GM18505 (cell line): ENCODE measurements around the gene SRGAP1.
A peak's percentile ranks its signal among the peaks of the same experiment; 100 is the strongest.
"Not testable (repeated sequence)": the region's sequence is repeated elsewhere in the genome, so short reads cannot be mapped to it uniquely, and the experiment has no call there.

Experiments used
- ATAC-seq: cut with Tn5 transposase; IDR thresholded peaks from one replicate; pipeline ENCODE4 v1.9.1; 2021; ENCODE audit not compliant: unreplicated experiment
- POLR2A ChIP-seq: IDR thresholded peaks from 4 replicates; pipeline ENCODE4 v1.6.1; 2011; ENCODE audit warnings: borderline replicate concordance; ENCODE audit not compliant: insufficient read depth, insufficient read length; ENCODE audit errors: extremely low read depth

SRGAP1 gene

DNA sequence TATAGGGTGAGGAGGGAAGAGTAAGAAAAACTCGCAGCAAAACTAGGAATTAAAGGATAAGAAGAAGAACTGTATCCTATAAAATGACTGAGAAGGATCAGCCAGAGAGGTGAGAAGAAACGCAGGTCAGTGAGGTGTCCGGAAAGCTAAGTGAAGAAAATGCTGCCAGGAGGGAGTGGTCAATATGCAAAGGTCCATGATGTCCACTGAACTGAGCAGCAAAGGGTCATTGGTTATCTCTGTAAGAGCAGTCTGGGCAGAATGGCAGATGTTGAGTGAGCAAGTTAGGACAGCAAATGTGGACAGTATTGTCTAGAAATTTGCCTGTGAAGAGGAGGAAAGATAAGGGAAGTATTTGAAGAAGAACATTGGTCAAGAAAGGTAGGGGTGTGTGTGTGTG lies 155.4 kb downstream of the SRGAP1 start:
- no peak for ATAC-seq
- no peak for TF ChIP-seq POLR2A

DNA sequence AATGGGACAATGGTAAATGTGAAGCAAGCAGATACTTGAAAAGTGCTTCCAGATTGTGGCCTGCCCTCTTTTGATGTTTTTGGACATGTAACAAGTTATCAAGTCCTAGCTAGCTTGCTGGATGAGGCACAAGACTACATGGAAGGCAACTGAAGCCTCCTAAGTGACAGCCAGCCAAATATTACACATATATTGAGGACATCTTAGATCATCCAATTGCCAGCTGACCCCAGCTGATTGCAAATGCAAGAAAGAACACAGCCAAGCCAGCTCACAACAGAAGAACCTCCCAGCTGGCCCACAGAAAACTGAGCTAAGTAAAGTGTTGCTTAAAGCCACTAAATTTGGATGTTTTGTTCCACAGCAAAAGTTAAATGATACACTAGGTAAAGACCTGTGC lies 156.9 kb downstream of the SRGAP1 start:
- no peak for TF ChIP-seq POLR2A
- ATAC-seq: no peak

DNA sequence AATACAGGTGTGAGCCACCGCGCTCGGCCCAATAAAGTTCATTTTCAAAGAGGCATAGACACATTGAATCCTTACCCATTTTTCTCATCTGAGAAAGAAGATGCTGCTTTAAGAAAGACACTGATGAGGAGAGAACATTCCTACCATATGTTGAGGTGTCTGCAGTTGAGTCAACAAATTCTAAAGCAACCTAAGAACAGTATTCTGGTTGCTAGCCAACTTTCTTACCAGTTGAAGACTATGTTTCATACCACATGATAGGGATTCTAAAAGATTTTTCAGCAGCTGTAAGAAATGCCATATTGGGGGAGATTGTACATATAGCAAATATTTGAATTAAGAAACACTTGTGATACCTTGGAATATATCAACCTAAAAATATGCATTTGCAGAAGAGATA lies 160.1 kb downstream of the SRGAP1 start:
- TF ChIP-seq POLR2A: no peak
- ATAC-seq: no peak

DNA sequence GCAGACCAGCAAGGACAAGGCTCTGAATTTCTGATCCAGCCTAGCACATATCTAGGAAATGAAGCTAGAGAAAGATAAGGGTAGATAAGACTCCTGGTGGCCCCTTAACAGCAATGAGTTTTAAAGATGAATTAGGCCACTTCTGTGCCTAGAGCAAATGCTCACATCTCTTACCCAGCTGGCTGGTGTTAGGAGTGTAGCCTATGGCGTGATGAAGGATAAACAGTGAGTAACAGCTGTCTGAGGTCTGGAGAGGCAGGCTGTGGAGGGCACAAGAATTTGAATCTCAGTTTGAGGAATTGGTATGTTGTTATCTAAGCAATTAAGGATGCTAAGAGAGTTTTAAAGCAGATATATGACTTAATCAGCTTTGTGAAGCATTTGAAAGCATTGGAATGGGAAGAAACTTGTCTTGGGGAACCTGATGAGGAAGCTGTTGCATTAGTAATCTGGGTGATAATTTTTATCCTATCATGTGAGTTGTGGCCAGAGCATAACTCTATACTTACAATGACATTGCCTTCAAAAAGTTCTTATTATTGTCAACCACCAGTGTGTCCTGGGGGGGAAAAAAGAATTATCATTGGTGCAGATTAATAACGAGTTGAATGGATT lies 161.8 kb downstream of the SRGAP1 start:
- TF ChIP-seq POLR2A: no peak
- ATAC-seq: no peak

DNA sequence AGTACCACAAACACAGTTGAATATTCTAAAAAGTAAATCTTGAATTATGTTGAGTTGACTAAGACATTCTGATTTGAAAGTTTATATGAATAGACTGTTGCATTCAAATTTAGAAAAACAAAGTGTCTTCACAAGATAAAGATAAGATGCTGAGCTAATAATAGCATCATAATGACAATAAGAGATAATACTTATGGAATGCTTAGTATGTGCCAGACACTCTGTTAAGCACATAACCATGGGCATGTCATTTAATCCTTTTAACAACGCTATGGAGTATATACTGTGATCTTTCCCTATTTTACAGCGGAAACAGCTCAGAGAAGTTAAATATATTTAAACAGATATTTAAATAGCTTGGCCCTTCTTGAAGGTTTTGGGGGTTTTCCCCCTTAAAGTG lies 163.4 kb downstream of the SRGAP1 start:
- no peak for ATAC-seq
- TF ChIP-seq POLR2A: no peak

DNA sequence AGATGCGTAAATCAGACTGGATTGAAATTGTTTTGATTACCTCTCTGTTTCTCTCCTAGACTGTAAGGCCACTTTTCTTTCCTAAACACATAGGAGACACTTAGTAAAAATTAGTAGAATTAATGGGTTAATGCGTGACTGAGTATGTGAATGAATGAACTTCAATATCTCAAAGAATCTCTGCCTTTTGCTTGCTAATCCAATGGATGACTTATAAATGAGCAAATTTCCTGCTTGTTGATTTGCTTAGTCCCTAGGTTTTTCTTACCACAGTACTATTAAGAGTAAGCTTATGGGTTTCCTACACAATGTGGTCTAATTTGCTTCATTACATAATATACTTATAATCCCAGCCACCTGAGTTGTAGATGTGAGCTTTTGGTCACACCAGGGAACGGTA lies 164.1 kb downstream of the SRGAP1 start:
- no peak for TF ChIP-seq POLR2A

DNA sequence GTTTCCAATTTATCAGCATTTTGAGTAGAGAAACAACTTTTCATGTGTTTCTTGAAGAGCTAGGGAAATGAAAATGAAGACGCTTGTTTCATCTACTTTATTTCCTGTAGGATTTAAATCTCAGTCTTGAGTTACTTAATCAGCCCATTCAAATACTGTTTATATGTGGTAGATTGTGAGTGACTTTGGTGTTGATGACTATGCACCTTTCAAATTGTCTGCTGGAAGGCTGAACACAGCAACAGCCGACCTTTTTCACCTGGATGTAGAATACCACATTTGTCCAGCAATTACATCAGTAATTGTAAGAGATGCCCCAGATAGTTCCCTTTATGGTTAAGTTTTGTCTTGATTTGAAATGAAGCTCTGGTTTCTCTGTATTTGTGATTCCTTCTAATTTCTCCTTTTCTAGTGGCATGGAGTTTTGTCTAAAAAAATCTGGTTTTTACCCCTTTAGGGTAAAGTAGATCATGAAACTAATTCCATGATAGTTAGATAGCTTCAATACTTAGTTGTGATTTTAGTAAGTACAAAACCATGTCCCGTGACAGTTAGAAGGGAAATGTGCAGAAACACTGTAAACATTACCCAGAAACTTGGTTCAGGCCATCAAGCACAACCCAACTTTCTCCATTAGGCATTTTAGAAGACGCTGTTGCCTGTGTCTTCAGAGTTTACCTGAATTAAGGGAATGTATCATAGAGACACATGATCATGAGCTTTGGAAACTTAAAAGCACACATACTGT lies 165.0 kb downstream of the SRGAP1 start:
- ATAC-seq: peak; percentile 55
- no peak for TF ChIP-seq POLR2A

More for the DNA sequence above, 164.1 kb downstream of the SRGAP1 start:
- ATAC-seq: no peak

DNA sequence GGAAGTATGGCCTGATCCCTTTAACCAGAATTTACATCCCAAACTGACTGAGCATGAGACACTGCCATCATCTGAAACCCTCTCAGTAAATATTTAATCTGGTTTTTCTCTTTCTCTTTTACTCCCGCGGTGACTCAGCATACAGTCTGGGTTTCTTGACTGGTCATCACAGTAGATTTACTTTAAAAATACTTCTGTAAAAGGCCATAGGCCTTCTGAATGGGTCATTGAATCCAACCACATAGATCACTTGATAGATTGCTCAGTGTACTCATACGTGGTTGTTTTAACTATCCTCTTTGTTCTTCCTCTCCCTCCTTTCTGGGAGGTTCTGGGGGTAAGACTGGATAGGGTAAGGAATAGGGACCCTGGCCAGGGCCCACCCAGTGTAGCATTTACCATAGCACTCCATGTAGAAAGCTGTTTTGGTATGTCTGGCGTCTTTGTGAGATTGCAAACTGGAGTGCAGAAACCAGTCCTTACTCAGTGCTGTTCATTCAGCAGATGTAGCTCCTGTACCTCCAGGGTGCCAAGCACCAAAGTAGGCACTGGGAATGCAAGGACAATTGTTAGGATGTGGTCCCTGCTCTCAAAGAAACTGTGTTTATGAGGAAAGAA lies 165.7 kb downstream of the SRGAP1 start:
- TF ChIP-seq POLR2A: no peak
- ATAC-seq: peak; percentile 82

DNA sequence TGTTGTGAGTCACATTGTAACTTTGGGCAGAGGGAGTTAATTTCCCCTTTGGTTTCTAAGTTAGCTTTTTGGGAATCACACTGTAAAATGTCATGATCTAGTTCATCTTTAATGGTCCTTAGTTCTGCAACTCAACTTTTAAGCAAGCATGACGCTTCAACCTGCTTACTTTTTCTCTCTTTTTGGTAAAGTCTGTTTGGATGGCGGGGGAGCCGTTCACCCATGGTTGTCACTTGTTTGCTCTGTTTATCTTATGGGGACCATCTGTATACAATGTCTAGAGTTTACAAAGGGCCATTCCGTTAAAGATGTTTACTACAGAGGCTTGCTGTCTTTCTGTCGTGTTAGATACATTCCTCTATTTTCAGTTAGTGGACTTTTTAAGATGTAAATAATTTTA lies 172.0 kb downstream of the SRGAP1 start:
- no peak for ATAC-seq
- TF ChIP-seq POLR2A: no peak

DNA sequence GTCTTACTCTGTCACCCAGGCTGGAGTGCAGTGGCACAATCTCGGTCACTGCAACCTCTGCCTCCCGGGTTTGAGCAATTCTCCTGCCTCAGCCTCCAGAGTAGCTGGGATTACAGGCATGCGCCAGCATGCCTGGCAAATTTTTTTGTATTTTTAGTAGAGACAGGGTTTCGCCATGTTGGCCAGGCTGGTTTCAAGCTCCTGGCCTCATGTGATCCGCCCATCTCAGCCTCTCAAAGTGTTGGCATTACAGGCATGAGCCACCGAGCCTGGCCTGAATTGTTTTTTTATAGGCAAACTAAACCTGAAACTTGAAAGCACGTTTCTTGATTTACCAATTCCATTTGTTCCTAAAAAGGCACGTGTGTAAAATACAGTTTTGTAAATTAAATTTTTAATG lies 173.6 kb downstream of the SRGAP1 start:
- ATAC-seq: not testable (repeated sequence)

DNA sequence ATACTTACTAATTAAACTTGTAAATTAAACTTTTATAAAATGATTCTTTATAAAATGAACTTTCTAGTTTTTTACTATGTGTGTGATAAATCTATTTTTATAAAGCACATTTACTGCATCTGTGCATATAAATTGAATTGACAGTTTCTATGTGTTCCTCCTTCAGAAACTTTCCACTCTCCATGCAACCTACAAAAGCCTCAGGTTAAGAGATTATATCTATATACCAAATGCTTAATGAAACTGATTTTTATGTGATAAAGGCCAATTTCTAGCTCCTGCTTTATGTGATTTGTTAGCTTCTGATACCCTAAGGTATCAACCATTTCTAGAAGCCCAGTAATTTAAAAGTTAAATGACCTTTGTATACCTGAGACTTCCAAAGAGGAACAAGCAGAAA lies 174.0 kb downstream of the SRGAP1 start:
- no peak for ATAC-seq

DNA sequence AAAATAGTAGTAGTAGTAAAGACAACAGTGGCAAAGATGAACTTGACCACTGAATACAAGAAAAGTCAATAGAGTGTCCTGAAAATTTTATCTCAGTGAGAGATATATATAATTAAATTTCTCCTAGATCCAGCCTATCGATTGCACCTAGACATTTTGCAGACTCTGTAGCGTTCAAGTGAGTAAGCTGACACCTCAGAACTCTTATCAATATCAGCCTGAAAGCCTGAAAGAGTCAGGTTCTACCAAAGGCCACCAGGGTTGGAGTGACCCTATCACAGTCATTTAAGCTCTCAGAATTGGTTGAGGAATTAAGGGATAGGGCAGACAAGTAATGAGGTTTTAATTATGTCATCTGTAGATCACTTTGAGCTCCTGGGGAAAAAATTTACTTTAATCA lies 174.6 kb downstream of the SRGAP1 start:
- no peak for ATAC-seq
- TF ChIP-seq POLR2A: no peak

More for the DNA sequence above, 174.0 kb downstream of the SRGAP1 start:
- TF ChIP-seq POLR2A: no peak

DNA sequence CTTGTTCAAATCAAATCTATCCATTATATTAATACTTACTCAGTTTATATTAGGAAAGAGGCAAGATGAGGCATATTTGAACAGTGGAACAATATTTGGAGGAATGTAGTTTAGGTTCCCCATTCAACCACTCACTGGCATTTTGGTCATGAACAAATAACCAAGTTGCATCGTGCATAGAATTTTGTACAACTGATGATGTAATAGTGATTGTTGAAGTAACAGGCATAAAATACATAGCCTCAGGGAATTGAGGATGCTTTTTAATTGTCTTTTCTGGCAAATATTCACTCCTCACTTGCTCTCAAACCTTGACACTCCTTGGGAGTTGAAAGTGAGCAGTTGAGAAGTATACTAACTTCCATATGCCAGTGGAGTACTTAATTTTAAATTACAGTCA lies 175.2 kb downstream of the SRGAP1 start:
- ATAC-seq: no peak
- TF ChIP-seq POLR2A: no peak

DNA sequence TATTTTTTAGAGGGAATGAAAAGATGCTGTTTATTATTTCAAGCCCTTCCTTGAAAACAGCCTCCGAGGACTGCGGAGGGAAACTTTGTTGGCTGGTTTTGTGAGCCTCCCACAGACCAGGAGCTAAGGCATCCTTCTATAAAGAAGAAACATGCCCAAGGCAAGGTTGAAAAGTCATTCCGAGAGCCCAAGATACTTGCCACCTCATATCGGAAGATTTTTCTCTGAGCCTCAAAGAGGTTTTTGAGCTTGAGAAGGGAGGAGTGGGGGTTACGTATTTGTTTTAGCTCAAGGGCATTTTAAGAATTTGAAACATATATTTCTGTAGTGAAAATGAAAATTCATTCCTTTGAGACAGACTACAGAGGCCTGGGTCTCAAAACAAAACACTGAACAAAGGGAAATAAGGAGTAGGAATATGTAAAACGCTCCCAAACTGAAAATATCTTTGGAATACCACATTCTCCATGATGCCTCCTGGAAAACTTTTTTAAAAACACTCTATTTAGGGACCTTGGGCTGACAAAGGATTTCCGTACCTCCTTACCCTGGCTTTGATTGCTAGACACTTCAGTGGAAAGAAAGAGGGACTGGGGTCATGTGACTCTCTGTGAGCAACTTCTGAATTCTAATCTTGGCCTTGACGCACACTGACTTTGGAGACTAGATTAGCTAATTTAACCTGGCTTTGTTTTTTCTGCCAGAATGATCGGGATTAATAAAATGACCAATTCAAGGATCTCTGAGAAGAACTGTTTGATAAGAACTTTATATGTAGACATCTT lies 180.9 kb downstream of the SRGAP1 start:
- ATAC-seq: no peak
- TF ChIP-seq POLR2A: no peak

DNA sequence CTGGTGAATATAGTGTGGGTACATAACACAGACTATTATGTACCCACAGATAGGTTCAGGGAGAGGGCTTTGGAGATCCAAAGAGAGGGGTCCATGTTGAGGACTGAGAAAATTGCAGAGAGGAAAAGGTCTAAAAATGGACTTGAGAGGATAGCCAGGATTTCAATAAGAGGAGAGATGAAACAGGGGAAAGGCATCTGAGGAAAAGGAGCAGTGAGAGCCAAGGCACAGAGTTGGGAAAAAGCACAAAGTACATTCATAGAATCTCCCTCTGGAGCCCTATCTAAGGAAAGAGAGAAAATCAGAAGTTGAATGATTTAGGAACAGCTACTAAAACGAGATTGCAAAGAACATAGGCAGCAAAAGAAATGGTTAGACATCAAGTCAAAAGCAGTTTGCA lies 182.8 kb downstream of the SRGAP1 start:
- TF ChIP-seq POLR2A: no peak
- no peak for ATAC-seq
